ENCODE data around the gene NEK6. TPM values are rescaled to one million over a fixed set of nuclear protein-coding genes. Genes with fewer than 3 reads are reported as not detected.

The NEK6 gene
- total RNA-seq, 1 donor from 2014 or later, result 124 TPM

GRCh38 chr9:124373851-124374250 is 116.1 kb downstream of the NEK6 start:
- DNase-seq (ENCODE audit: low read depth), result no peak

GRCh38 chr9:124375726-124376125 is 118.0 kb downstream of the NEK6 start:
- DNase-seq (ENCODE audit: low read depth), result no peak

- DNase-seq (ENCODE audit: low read depth), result no peak
These were observed 118.6 kb downstream of the NEK6 start for GRCh38 chr9:124376329-124376728.

GRCh38 chr9:124377551-124378406 is 120.0 kb downstream of the NEK6 start:
- DNase-seq (ENCODE audit: low read depth), result no peak

GRCh38 chr9:124381170-124381945 is 123.6 kb downstream of the NEK6 start:
- DNase-seq (ENCODE audit: low read depth), result peak; percentile 77

GRCh38 chr9:124384210-124384609 is 126.5 kb downstream of the NEK6 start:
- DNase-seq (ENCODE audit: low read depth), result no peak

GRCh38 chr9:124384846-124385245 is 127.1 kb downstream of the NEK6 start:
- DNase-seq (ENCODE audit: low read depth), result no peak

- DNase-seq (ENCODE audit: low read depth), result no peak
These were observed 127.9 kb downstream of the NEK6 start for GRCh38 chr9:124385623-124386022.

GRCh38 chr9:124386201-124386600 is 128.5 kb downstream of the NEK6 start:
- DNase-seq (ENCODE audit: low read depth), result peak; percentile 68

- no peak for DNase-seq (ENCODE audit: low read depth)
These were observed 130.7 kb downstream of the NEK6 start for GRCh38 chr9:124388275-124389048.

GRCh38 chr9:124389146-124389939 is 131.6 kb downstream of the NEK6 start:
- DNase-seq (ENCODE audit: low read depth), result no peak

GRCh38 chr9:124390794-124391658 is 133.3 kb downstream of the NEK6 start:
- DNase-seq (ENCODE audit: low read depth), result peak; percentile 31

- DNase-seq (ENCODE audit: low read depth), result no peak
These were observed 134.6 kb downstream of the NEK6 start for GRCh38 chr9:124392254-124392870.

- DNase-seq (ENCODE audit: low read depth), result peak; percentile 95
These were observed 135.2 kb downstream of the NEK6 start for GRCh38 chr9:124392871-124393460.

GRCh38 chr9:124394167-124394566 is 136.4 kb downstream of the NEK6 start:
- DNase-seq (ENCODE audit: low read depth), result no peak

- DNase-seq (ENCODE audit: low read depth), result no peak
These were observed 136.8 kb downstream of the NEK6 start for GRCh38 chr9:124394596-124394995.

GRCh38 chr9:124395826-124396225 is 138.1 kb downstream of the NEK6 start:
- no peak for DNase-seq (ENCODE audit: low read depth)

- DNase-seq (ENCODE audit: low read depth), result no peak
These were observed 140.6 kb downstream of the NEK6 start for GRCh38 chr9:124398191-124398935.
